ENCODE data around the gene ZNF358.

- TF ChIP-seq SIN3A (IDR thresholded peaks at IDR 0.05; ENCODE audit: low read depth, low read length) (no peak), CTCF (IDR thresholded peaks at IDR 0.05 in 2 of 3, conservative IDR thresholded peaks at IDR 0.05 in 1 of 3; ENCODE audit: control insufficient read depth in 2 of 3, extremely low read depth in 1 of 3, insufficient read depth in 1 of 3, low read depth in 3 of 3, low read length in 3 of 3) (no peak), TARDBP (IDR thresholded peaks at IDR 0.05; ENCODE audit: borderline replicate concordance) (no peak)
Measured at GRCh38 chr19:7545904-7546303, 30.0 kb downstream of the ZNF358 start.

Data from GM12878 (cell line).